Upper lobe of left lung (tissue), 6 donors: ENCODE results near the gene SYTL1. TPM values are rescaled to one million over a fixed set of nuclear protein-coding genes. Genes with fewer than 3 reads are reported as not detected.

ENCODE experiments used
- ATAC-seq, 2 donors: fragments of 200-7000 bp; cut with Tn5 transposase; one replicate each; pipeline ENCODE4 v1.9.1; 2022; ENCODE audit warnings: mild to moderate bottlenecking in 2 of 2, moderate library complexity in 2 of 2; ENCODE audit not compliant: low FRiP score in 2 of 2
- DNase-seq, 2 donors: peaks; one replicate each; pipeline ENCODE4 v3.0.0-alpha.2; 2019 to 2020
- H3K27ac ChIP-seq, 4 donors: fragments of 200-600 bp; sonication (generic); one replicate each; pipeline ENCODE4 v1.5.1; 2016 to 2019
- H3K27me3 ChIP-seq, 4 donors: fragments of 200-600 bp; sonication (generic); one replicate each; pipeline ENCODE4 v1.5.1; 2017 to 2019
- H3K36me3 ChIP-seq, 4 donors: fragments of 200-600 bp; sonication (generic); one replicate each; pipeline ENCODE4 v1.5.1; 2016 to 2019
- H3K4me1 ChIP-seq, 4 donors: fragments of 200-600 bp; sonication (generic); one replicate each; pipeline ENCODE4 v1.5.1; 2018 to 2019
- H3K4me3 ChIP-seq, 4 donors: fragments of 200-600 bp; sonication (generic); one replicate each; pipeline ENCODE4 v1.5.1; 2017 to 2019; ENCODE audit warnings: mild to moderate bottlenecking in 2 of 4, moderate library complexity in 1 of 4
- H3K9me3 ChIP-seq, 4 donors: fragments of 200-600 bp; sonication (generic); one replicate each; pipeline ENCODE4 v1.5.1; 2018 to 2019
- CTCF ChIP-seq, 6 experiments: fragments of 450-650 bp in 4 of 6; fragments of 200-600 bp in 2 of 6; sonication (generic) in 2 of 6; IDR thresholded peaks; one replicate each; pipeline ENCODE4 v1.5.1; 2016 to 2019; ENCODE audit warnings: antibody characterized with exemption in 6 of 6
- EP300 ChIP-seq, 4 donors: sonication (generic); formaldehyde crosslinking; IDR thresholded peaks; one replicate each; pipeline ENCODE4 v1.5.1; 2017; ENCODE audit warnings: antibody characterized with exemption in 4 of 4, control low read depth in 2 of 4
- POLR2A ChIP-seq, 4 donors: fragments of 450-650 bp; IDR thresholded peaks; one replicate each; pipeline ENCODE4 v1.5.1; 2016 to 2017; ENCODE audit warnings: antibody characterized with exemption in 4 of 4, mild to moderate bottlenecking in 2 of 4
- POLR2AphosphoS5 ChIP-seq, 2 donors: sonication (generic); formaldehyde crosslinking; IDR thresholded peaks; one replicate each; pipeline ENCODE4 v1.5.1; 2017; ENCODE audit warnings: antibody characterized with exemption in 2 of 2
- WGBS, 2 donors: methylation state at CpG; one replicate each; pipeline ENCODE4 v1.1.5; 2017 to 2018; 5-methylcytosine and 5-hydroxymethylcytosine counted together
- total RNA-seq, 6 donors: library from RNA; depleted of rRNA in 4 of 6; stranded (reverse); fragments of >200 nt in 4 of 6; gene quantifications; one replicate each; pipeline versions ENCODE4 v1.1.0 to v1.2.1, GENCODE V29; 2016 to 2021
- donor health status: DM: no; HTN: no; CAD: no; lungs with moderate emphysema.
- donor health status: DM: no; HTN: yes; CAD: no; lungs with severe emphysema.

Gene SYTL1
- total RNA-seq, 6 donors from 2014 or later: 28.7 to 74.4 (median 44.1) TPM

- H3K4me1 ChIP-seq: peaks cover 9 to 25% (median 21%) of the 10 kb centered on the region in 4 donors
- no peak for TF ChIP-seq POLR2AphosphoS5 (IDR thresholded peaks at IDR 0.05)
- TF ChIP-seq CTCF (IDR thresholded peaks at IDR 0.05): no peak
- TF ChIP-seq POLR2A (IDR thresholded peaks at IDR 0.05): no peak
- no peak for TF ChIP-seq EP300 (IDR thresholded peaks at IDR 0.05)
- 90 to 92% methylated on average over 12 to 13 of the region's 13 CpGs for WGBS, 2 donors
- ATAC-seq: no peak
- H3K27me3 ChIP-seq: no peaks in the 10 kb centered on the region
- H3K27ac ChIP-seq: peak overlapping the region in 2 of 4 donors; percentile 10 to 45
- no peaks in the 10 kb centered on the region for H3K9me3 ChIP-seq
- peaks cover 30 to 88% (median 82%) of the 10 kb centered on the region in 4 donors for H3K36me3 ChIP-seq
- DNase-seq: no peak
- H3K4me3 ChIP-seq: no peak overlapping the region
Observed at GRCh38 chr1:27356277-27356618, 14.4 kb downstream of the SYTL1 start.

DNA sequence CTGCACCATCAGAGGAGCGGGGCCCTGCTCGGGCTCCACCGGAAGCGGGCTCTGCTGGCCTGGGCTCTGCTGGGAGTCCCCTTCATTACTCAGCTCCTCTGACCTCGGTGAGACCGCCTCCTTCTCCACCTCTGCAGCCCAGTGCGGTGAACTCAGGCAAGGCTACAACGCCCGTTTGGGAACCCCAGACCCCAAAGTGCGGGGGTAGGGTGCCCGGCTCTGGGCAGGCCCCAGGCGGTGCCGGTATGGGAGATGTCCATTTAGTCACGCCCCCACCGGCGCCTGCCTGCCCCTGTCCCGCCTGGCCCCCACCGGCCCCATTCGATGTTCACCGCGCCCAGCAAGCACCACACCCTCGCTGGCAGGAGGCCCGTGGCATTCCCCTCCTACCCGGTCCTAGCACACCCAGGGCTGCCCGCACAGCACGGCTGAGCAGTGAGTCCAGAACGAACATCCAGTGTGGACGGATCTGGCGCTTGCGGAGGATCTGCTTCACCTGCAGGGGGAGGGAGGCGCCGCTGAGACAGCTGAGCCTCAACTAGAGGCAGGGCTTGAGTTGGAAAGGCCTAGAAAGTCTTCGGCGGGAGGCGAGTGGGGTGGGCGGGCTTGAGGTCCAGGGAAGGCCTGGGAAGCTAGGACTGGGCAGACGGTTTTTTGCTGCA is 14.9 kb downstream of the SYTL1 start:
- no peak for ATAC-seq
- H3K4me3 ChIP-seq: peak overlapping the region in 1 of 4 donors; percentile 34
- WGBS, 2 donors: 83 to 91% methylated on average over 13 to 28 of the region's 37 CpGs

DNA sequence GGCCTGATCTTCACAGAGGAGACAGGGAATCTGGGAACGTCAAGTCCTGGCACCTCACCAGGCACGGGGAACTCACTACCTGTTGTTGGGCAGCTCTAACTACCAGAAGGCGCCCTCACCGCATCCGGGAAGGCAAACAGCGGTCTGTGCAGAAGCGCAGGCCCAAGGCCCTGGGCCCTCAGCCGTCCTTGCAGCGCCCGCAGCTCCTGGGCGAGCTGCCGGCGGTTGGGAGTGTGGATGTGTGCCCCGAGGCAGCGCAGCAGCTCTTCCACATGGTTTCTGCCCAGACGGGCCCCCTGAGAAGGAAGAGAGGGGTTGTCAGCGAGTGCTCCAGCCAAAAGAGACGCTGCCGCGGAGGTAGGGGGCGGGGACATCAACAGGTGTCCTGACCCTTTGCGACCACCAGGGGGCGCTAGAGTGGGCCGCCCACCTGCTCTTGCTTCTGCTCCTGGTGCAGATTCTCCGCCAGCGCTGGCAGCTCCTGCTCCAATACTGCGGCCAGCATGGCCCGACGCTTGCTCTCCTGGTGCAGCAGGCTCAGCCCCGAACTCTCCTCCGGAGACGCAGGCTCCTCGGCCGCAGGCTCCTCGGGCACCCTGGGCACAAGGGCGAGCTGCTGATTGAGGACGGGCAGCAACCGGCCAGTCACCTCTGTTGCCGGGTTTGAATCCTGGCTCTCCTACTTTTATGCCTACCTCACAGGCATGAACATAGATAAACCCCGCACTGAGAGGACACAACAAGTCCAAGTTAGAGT is 15.6 kb downstream of the SYTL1 start:
- Histone ChIP-seq H3K4me3 (peak overlapping the region in 3 of 4 donors; percentile 13 to 34 (median 31)), H3K36me3 (peaks cover 31 to 96% (median 93%) of the 10 kb centered on the region in 4 donors), H3K9me3 (no peaks in the 10 kb centered on the region), H3K27me3 (no peaks in the 10 kb centered on the region), H3K27ac (peak overlapping the region; percentile 10 to 45 (median 40)), H3K4me1 (peaks cover 5 to 22% (median 19%) of the 10 kb centered on the region in 4 donors)
- 47 to 54% methylated on average over 16 to 37 of the region's 40 CpGs for WGBS, 2 donors
- peak; percentile 78 to 86 for ATAC-seq
- peak; percentile 83 to 90 for DNase-seq
- TF ChIP-seq POLR2AphosphoS5 (IDR thresholded peaks at IDR 0.05) (peak in 1 of 2 donors; percentile 45), CTCF (IDR thresholded peaks at IDR 0.05) (peak; percentile 96 to 98 (median 97)), EP300 (IDR thresholded peaks at IDR 0.05) (no peak), POLR2A (IDR thresholded peaks at IDR 0.05) (no peak)

More for the DNA sequence above, 14.9 kb downstream of the SYTL1 start:
- H3K4me1 ChIP-seq: peaks cover 5 to 22% (median 19%) of the 10 kb centered on the region in 4 donors
- no peak for TF ChIP-seq POLR2AphosphoS5 (IDR thresholded peaks at IDR 0.05)
- TF ChIP-seq EP300 (IDR thresholded peaks at IDR 0.05): no peak
- no peak for TF ChIP-seq POLR2A (IDR thresholded peaks at IDR 0.05)
- TF ChIP-seq CTCF (IDR thresholded peaks at IDR 0.05): no peak
- H3K27ac ChIP-seq: peak overlapping the region; percentile 10 to 45 (median 40)
- H3K27me3 ChIP-seq: no peaks in the 10 kb centered on the region
- H3K36me3 ChIP-seq: peaks cover 30 to 89% (median 87%) of the 10 kb centered on the region in 4 donors
- peak in 1 of 2 donors; percentile 85 for DNase-seq
- H3K9me3 ChIP-seq: no peaks in the 10 kb centered on the region

- Histone ChIP-seq H3K4me3 (no peak overlapping the region), H3K36me3 (peaks cover 36 to 100% (median 97%) of the 10 kb centered on the region in 4 donors), H3K27me3 (no peaks in the 10 kb centered on the region), H3K27ac (peak overlapping the region in 1 of 4 donors; percentile 14), H3K4me1 (peaks cover 5 to 22% (median 21%) of the 10 kb centered on the region in 4 donors), H3K9me3 (no peaks in the 10 kb centered on the region)
- WGBS, 2 donors: 93 to 97% methylated on average over 16 to 21 of the region's 21 CpGs
- no peak for TF ChIP-seq CTCF (IDR thresholded peaks at IDR 0.05)
- TF ChIP-seq POLR2A (IDR thresholded peaks at IDR 0.05): no peak
- no peak for TF ChIP-seq POLR2AphosphoS5 (IDR thresholded peaks at IDR 0.05)
- TF ChIP-seq EP300 (IDR thresholded peaks at IDR 0.05): no peak
- no peak for ATAC-seq
- no peak for DNase-seq
Observed at GRCh38 chr1:27358038-27358927, 16.5 kb downstream of the SYTL1 start.
